Measurements from ENCODE around the gene IRS2. TPM values are rescaled to one million over a fixed set of nuclear protein-coding genes. Genes with fewer than 3 reads are reported as not detected.
A peak's percentile ranks its signal among the peaks of the same experiment; 100 is the strongest.

IRS2 gene
- total and polyA plus RNA-seq, 2 donors (not counting 3 experiments of a cell fraction or from before 2014, with no cell fraction given): 1.6 to 4.4 TPM

DNA sequence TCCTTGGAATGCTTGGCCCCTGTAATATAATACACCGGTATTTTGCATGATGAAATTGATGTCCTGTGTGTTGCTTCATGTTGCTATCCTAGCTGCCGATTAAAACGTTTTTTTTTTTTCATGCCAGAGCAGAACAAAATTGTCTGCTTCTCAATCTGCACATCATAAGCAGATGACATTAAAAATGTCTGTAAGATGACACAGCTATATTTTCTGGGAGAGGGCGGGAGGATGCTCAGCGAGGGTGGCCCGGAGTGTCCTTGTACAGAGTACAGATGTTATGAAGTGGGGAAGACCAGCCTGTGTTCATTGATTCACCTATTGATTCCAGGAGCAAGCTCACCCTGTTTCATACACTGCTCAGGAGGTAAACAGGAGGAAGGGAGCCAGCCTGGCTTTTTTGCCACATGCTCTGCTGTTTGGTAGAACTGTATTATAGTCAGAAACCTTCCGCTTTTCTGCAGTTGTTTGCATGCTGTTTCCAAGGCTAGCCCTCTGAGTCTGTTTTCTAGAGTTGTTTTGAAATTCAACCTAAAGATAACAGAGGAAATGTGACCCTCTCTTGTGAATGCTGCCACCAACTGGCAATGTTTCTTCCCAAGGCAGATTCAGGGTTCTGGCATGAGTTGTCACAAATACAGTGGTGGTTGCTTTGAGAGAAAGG lies 4.7 kb upstream of the IRS2 start:
- CTCF ChIA-PET: interaction anchor here (1.1 to 2.1 kb wide), 3 partner anchors 645 to 876 kb away, joined by 3 to 11 read pairs (median 10); no protein-coding TSS in a partner anchor
- no TSS peak for BruUV-seq (replicated peaks)
- no peak overlapping the region for H3K27ac ChIP-seq (ENCODE audit: insufficient read depth, low read depth, low read length)
- no peaks in the 10 kb centered on the region for H3K4me1 ChIP-seq (ENCODE audit: control insufficient read depth, extremely low read depth, insufficient read depth, low read length)
- peaks cover 32 to 71% of the 10 kb centered on the region in 2 experiments for H3K27me3 ChIP-seq (ENCODE audit: control insufficient read depth in 2 of 2, insufficient read depth in 2 of 2, low read length in 2 of 2)
- no peak overlapping the region for H3K4me2 ChIP-seq (ENCODE audit: insufficient read depth, low read length)
- H3K79me2 ChIP-seq (ENCODE audit: control insufficient read depth, insufficient read depth, low read length): no peaks in the 10 kb centered on the region
- DNase-seq (ENCODE audit: low read depth, low spot score) (peak; percentile 34), FAIRE-seq (peak; percentile 54)
- H3K9ac ChIP-seq (replicated peaks; ENCODE audit: extremely low read depth, insufficient read depth, low read length): no peak overlapping the region
- H3K9me1 ChIP-seq (replicated peaks; ENCODE audit: control insufficient read depth, extremely low read depth, insufficient read depth, low read length): no peaks in the 10 kb centered on the region
- no peak overlapping the region for H3K4me3 ChIP-seq (replicated peaks in 1 of 3; ENCODE audit: insufficient read depth in 1 of 3, low read depth in 1 of 3, low read length in 3 of 3)
- no peaks in the 10 kb centered on the region for H3K36me3 ChIP-seq (ENCODE audit: control insufficient read depth in 2 of 2, extremely low read depth in 1 of 2, insufficient read depth in 2 of 2, low read length in 2 of 2)
- no peak overlapping the region for H2AFZ ChIP-seq (ENCODE audit: low read depth, low read length)
- no peak for TF ChIP-seq JUN (IDR thresholded peaks at IDR 0.05; ENCODE audit: borderline replicate concordance, insufficient read depth, insufficient read length, low read depth)
- TF ChIP-seq POLR2AphosphoS5 (IDR thresholded peaks at IDR 0.05; ENCODE audit: insufficient read depth, low read depth, low read length): no peak
- TF ChIP-seq POLR2A (IDR thresholded peaks at IDR 0.05; ENCODE audit: low read depth, low read length): no peak
- TF ChIP-seq, protein P1, sequence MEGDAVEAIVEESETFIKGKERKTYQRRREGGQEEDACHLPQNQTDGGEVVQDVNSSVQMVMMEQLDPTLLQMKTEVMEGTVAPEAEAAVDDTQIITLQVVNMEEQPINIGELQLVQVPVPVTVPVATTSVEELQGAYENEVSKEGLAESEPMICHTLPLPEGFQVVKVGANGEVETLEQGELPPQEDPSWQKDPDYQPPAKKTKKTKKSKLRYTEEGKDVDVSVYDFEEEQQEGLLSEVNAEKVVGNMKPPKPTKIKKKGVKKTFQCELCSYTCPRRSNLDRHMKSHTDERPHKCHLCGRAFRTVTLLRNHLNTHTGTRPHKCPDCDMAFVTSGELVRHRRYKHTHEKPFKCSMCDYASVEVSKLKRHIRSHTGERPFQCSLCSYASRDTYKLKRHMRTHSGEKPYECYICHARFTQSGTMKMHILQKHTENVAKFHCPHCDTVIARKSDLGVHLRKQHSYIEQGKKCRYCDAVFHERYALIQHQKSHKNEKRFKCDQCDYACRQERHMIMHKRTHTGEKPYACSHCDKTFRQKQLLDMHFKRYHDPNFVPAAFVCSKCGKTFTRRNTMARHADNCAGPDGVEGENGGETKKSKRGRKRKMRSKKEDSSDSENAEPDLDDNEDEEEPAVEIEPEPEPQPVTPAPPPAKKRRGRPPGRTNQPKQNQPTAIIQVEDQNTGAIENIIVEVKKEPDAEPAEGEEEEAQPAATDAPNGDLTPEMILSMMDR (IDR thresholded peaks at IDR 0.05; ENCODE audit: extremely low read depth in 1 of 2, insufficient read depth in 1 of 2, low read depth in 1 of 2, low read length in 2 of 2): peak; percentile 13 to 24
- TF ChIP-seq FOS (IDR thresholded peaks at IDR 0.05; ENCODE audit: borderline replicate concordance, insufficient read depth, low read length): no peak
- H3K9me3 ChIP-seq (replicated peaks; ENCODE audit: control insufficient read depth, insufficient read depth, low read length): no peaks in the 10 kb centered on the region
- intact Hi-C loops (cut with micrococcal nuclease): loop anchor here (1.0 kb wide), 1 partner anchor 876 kb away; no protein-coding TSS in a partner anchor
- POLR2A ChIA-PET: no interaction called here
- H4K20me1 ChIP-seq (replicated peaks; ENCODE audit: control insufficient read depth, extremely low read depth, insufficient read depth, low read length): no peaks in the 10 kb centered on the region
- dilution Hi-C loops (cut with MboI; ENCODE audit: extremely low pct_ligation_motif_present, low sequenced_read_pairs): no loop called here
